M059J (cell line): ENCODE data around the gene TUG1. TPM values are rescaled to one million over a fixed set of nuclear protein-coding genes. Genes with fewer than 3 reads are reported as not detected.

Experiments
- DNase-seq: peaks from one replicate; pipeline ENCODE4 v3.0.0-alpha.2; 2012; ENCODE audit warnings: low read depth
- total RNA-seq: library from RNA; depleted of rRNA; stranded (reverse); fragments of >200 nt; shearing (Covaris generic); gene quantifications from 2 replicates; pipeline ENCODE4 v1.2.3, GENCODE V29; 2014; rRNA removed

TUG1 gene
- 53.6 and 66.4 TPM in 2 replicates for total RNA-seq

DNA sequence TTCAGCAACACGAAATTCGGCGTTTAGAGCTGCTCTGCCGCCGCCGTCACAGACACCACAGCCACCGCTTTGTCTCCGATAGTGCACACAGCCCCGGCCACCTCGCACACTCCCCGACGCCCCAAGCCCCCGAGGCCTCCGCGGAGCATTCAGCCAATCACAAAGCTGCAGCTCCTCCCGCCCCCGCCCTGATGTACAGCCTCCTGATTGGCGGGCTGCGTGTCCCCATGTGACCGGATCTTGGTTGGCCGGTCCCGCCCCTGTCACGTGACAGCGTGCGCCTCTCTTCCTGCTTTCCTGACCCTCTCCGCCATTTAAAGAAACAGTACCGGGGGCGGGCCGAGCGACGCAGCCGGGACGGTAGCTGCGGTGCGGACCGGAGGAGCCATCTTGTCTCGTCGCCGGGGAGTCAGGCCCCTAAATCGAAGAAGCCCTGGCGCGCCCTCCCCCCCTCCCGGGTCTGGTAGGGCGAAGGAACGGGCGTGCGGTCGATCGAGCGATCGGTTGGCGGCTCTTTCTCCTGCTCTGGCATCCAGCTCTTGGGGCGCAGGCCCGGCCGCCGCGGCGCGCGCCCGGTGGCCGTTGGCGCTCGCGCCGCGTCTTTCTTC lies at the start of gene TUG1:
Gene TUG1, plus strand, starts transcription at position 342 of the 608 bp plus-strand sequence.
- DNase-seq, result peak; percentile 95

DNA sequence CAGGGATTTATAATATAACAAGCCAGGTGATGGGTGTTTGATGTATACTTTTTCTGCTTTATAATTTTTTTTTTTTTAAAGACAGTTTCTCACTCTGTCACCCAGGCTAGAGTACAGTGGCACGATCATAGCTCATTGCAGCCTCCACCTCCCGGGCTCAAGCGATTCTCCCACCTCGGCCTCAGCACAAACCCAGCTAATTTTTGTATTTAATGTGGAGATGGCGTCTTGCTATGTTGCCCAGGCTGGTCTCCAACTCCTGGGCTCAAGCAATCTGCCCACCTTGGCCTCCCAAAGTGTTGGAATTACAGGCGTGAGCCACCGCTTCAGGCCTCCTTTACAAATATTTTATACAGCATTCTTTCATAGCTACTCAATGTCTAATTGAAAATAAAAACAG lies 49.1 kb upstream of the TUG1 start:
- DNase-seq, result no peak

DNA sequence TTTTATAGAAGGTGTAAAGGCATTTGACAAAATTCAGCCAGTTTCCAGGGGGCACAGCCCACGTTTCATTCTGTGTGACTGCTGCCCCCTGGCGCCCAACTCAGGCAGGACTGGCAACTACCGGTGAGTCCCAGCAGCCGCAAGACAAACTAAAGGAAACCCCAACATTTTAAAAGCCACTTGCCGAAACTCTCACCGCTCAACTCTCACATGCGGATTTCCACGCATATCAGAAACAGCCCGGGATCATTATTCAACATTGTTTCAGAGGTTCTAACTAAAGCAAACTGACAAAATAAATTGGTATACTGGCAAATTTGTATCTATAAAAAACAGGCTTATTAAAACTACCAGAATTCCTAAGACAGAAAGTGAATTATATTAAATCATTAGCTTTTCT lies 48.7 kb upstream of the TUG1 start:
- DNase-seq, result peak; percentile 46

DNA sequence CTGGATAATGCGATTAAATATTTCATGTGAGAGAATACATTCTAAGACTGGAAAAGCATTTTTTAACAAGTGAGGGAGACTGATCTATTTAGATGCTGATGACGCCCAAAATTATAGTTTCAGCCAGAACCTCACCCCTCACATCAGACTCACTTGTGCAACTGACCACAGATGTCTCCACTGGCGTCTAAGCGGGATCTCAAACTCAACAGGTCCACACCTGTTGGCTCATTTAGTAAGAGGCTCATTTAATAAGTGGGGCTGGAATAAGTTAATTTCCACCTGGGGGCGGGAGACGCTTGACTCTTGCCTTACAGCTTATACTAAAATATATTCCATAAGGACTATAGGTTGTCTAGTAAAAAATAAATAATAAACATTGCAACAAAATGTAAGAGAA lies 48.0 kb upstream of the TUG1 start:
- DNase-seq, result no peak

DNA sequence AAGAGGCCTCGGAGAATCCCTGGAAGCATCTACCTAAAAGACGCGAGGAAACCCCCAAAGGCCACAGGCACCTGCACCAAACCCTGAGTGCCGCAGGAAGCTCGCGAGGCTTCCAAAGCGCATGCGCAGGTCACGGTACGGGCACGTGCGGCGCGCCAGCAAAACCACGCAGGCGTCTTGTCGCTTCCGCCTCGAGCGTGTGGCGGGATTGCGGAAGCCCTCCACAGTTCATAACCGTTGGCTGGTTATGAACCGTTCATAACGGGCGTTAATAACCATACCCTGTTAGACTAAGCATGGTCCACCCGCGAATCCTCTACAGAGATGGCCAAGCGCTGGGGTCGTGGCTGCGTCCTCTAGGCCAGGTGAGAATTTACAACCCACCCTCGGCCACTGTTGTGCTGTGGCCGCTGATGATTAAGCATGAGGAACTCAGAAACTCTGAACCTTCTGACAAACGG lies 46.9 kb upstream of the TUG1 start:
- no peak for DNase-seq

DNA sequence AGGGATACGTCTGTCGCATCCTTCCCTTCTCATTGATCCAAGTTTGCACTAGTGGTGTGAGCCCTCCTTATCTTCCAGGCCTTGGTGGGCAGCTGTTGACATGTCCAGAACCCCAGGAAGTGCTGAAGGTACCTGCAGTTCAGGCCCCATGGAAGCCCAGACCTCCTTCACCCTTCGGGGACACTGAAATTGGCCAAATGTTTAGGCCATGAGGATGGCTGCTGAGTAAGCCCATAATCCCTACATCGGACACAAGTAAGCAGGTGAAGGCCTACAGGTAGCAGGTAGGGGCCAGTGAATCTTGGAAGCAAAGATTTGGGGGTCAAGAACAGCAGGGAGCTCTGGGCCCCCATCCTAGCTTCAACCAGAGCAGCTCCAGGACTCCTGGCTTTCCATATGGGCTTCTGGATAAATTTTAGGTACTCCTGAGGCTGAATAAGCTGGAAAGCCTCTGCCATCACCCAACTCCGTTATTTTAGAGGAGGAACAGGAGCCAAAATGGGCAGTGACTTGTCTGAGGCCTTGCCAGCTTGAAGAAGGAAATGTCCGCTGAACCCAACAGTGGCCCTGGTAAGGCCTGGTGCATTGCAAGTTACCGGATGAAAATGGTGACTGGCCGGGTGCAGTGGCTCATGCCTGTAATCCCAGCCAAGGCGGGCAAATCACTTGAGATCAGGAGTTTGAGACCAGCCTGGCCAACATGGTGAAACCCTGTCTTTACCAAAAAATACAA lies 45.7 kb upstream of the TUG1 start:
- DNase-seq, result no peak

- no peak for DNase-seq
These were observed 43.4 kb upstream of the TUG1 start for GRCh38 chr22:30925667-30926066.

DNA sequence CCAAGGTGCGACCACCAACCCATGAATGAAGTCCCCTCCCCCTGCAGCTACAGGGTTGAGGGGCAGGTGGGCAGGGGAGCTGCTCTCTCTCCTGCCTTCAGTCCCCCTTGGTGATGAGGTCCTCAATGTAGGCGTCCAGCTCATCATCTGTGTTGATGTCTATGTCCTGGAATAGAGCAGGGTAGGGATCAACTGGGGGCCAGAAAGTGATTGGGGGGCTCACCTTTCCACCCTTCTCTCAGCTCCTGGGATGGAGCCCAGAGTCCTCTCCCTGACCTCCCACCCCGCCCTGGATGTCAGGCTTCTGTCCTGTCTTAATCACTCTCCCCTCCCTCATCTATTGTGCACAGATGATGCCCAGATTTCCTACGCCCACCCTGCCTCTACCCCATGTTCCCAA lies 42.4 kb upstream of the TUG1 start:
- DNase-seq, result no peak

DNA sequence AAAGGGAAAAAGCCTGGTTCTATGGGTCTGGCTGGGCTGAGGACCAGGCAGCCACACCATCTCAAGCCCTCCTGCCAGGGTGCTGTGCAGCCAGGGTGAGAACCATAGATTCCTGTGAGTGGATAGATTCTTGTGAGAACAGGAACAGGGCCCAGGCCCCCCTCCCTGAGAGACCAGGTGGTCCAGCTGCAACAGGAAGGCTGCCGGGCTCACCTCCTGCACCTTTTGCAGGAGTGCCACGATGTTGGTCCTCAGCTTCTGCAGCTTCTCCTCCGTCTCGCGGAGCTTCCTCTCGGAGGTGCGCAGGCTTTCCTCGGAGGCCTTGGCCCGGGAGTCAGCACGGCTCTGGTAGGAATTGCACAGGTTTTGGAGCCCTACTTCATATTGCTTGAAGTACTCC lies 41.3 kb upstream of the TUG1 start:
- no peak for DNase-seq

- no peak for DNase-seq
These were observed 40.7 kb upstream of the TUG1 start for GRCh38 chr22:30928401-30928800.

DNA sequence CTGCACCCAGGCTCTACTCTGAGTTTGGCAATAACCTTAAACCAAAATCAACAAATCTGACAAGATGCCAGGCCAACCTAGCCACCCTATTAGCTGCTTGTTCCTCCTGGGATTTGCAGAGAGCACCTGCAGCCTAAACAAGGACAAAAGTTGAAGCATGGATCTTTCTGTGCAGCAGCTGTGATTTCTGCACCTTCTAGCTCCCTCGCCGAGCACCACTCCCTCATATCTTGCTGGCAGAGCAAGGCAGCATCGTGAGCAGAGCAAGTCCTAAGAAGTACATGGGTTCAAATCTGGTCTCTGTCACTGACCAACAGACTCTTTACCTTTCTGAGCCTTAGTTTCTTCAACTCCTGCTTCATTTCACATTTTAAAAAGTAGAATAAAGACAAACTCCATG lies 38.8 kb upstream of the TUG1 start:
- no peak for DNase-seq

DNA sequence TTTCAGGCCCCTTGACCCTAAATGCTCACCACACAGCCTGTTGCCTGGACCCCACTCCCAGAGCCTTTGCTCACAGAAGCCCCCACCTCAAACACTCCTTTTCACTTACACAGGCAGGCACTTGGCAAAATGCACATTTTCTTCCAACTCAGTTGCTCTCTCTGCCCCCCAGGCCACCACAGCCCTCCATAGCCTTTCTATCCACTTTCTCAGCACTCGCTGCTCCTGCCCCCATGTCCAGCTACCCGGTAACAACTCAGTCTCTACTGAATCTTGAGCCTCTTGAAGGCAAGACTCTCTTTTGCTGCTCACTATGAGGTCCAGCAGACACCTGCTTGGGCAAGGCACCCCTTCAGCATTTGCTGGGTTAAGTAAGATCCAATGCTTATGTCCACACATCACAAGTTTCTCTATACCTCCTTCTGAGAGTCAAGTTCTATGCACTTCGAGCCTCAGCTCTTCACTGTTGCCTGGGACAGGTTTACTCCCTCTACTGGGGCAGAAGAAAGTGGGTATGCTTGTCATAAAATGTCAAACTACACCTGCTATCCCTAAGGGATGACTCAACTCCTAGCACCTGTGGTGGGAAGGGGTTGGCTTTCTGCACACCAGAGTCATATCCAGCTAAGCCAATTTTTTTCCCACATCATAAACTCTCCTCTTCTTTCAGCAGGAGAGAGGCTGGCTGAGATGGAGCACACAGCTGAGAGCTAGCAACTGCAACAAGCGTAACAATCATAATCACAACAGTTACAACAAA lies 37.3 kb upstream of the TUG1 start:
- DNase-seq, result no peak

GRCh38 chr22:30932661-30933060 lies 36.4 kb upstream of the TUG1 start:
- no peak for DNase-seq

DNA sequence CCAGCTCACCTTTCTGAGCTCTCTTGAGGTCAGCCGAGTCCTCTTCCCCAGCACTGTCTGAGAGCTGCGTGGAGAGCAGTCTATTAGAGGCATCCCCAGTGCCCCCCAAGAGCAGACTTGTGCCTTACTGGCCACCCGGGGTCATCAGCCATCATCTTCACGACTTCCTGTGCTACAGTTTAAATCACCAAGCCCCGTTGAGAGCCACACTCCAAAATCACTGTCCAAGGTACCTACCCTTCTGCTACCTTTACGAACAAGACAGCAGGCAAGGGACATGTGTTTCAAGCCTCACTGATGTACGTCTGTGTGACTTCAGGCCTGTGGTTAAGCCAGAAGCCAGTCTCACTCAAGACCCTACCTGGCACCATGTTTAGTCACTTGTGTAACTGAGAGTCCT lies 35.6 kb upstream of the TUG1 start:
- DNase-seq, result no peak

DNA sequence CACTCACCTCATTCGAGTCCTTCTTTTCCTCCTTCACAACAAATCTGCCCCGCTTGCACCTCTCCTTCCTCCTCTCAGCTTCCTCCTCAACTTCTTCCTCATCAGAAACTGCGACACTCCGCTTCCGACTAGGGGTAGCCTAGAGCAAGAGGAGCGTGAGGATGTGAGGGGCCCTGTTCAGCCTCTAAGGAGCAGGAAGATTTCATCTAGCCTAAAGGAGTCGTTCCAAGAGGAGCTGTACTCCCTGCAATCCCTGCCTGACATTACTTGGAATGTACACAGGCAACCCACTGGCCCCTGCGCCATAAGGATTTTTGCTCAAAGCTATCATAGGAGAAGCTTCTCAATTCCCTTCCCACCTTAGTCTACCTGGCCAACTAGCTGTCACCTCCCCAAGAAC lies 35.0 kb upstream of the TUG1 start:
- DNase-seq, result no peak

GRCh38 chr22:30940685-30941362 lies 28.2 kb upstream of the TUG1 start:
- no peak for DNase-seq

DNA sequence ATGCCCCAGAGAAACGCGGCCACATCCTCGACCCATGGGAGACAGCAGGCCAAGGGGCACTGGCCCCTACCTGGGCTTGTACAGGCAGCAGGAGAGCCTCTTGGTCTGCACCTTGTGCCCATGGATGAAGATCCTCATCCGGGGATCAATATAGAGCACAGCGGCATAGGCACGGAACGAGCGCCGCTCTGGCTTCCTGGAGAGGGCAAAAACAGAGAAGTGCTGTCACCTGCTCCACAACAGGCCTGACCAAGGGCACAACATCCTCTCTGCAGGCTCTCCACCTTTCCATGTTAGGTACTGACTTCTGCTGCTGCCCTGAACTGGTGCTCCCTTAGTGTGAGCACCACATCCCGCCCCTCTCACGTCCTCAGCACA lies 27.7 kb upstream of the TUG1 start:
- DNase-seq, result no peak

GRCh38 chr22:30943368-30943767 lies 25.7 kb upstream of the TUG1 start:
- DNase-seq, result no peak

DNA sequence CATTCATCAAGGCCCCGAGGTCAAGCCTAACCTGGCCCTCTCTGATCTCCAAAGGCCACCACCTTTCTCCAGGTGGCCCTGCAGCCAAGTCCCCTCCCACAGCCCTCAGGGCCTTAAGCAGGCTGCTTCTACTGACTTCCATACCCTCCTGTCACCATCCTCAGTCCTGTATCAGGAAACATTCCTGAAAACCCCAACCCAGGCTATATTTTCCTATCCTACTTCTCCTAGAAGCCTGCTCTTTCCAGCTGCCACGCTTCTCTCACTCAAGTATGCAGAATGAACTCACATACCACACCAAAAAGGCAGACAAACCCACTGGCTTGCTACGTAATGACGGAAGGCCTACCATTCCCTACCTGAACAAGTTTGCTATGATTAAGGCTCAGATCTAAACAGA lies 24.1 kb upstream of the TUG1 start:
- DNase-seq, result no peak

GRCh38 chr22:30945653-30946052 lies 23.4 kb upstream of the TUG1 start:
- DNase-seq, result no peak

DNA sequence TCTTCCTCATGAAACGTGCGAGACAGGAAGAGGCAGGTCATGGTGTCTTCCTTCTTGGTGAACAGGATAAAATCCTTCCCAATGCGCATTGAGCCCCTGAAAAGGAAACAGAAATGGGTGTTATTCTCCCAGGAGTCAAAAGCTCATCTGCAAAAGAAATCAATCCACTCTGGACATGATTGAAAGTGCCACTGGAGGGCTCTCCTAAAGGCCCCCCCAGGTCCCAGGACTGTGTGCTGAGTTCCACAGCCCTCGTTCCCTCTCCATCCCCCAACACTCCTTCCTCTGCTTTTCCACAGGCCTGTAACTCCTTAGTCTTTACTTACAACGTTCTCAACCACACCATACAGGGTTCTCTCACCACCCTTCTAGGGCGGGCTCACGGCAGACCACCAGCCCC lies 22.7 kb upstream of the TUG1 start:
- no peak for DNase-seq

DNA sequence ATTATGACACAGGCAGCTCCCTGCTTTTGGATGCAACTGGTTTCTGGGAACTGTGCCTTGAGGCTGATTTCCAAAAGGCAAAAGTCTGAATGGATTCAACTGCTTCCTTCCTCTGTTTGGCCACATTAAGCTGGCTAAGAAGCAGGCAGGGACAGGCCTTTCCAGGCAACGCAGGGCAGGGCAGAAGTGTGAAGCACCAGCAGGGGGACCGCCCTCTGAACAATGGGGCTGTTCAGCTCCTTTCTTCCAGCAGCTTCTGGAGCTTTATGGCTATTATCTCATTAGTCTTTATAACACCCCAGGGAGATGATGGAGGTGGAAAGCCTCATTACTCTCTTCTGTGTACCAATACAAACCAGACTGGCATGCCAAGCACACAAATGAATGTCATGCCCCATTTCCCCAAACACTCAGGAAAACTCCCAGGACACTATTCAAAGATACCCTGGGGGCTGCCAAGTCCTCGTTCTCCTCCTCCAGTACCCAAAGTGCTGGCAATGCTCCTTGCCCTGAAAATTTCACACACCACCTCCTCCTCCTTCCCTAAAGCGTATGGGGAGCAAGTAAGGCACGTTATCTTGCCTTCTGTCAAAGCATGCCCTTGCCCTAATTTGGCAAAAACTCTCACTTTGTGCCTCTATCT lies 21.8 kb upstream of the TUG1 start:
- no peak for DNase-seq
